Loucy (cell line): ENCODE data around the gene LMAN1L.

ENCODE experiments used
- H2AFZ ChIP-seq: fragments of 200-600 bp; sonication (generic); 2 replicates; pipeline ENCODE4 v1.6.0; 2016; ENCODE audit warnings: antibody characterized with exemption, mild to moderate bottlenecking, low read length, moderate library complexity
- H3F3A ChIP-seq: fragments of 200-600 bp; 2 replicates; pipeline ENCODE4 v1.6.0; 2016; ENCODE audit warnings: antibody characterized with exemption, low read depth, mild to moderate bottlenecking
- H3K27me3 ChIP-seq: fragments of 200-600 bp; sonication (generic); 2 replicates; pipeline ENCODE4 v1.6.1; 2014; ENCODE audit warnings: low read length, mild to moderate bottlenecking; ENCODE audit not compliant: insufficient read depth, poor library complexity, severe bottlenecking
- H3K36me3 ChIP-seq: fragments of 200-600 bp; sonication (generic); 2 replicates; pipeline ENCODE4 v1.6.1; 2016; ENCODE audit warnings: low read length; ENCODE audit not compliant: insufficient read depth
- H3K4me1 ChIP-seq: fragments of 200-600 bp; sonication (generic); 2 replicates; pipeline ENCODE4 v1.5.1; 2014; ENCODE audit warnings: low read length, mild to moderate bottlenecking; ENCODE audit not compliant: insufficient read depth, poor library complexity, severe bottlenecking
- H3K4me2 ChIP-seq: fragments of 200-600 bp; sonication (generic); 2 replicates; pipeline ENCODE4 v1.6.0; 2014; ENCODE audit warnings: antibody characterized with exemption, low read length, low read depth, mild to moderate bottlenecking; ENCODE audit not compliant: poor library complexity, severe bottlenecking
- H3K4me3 ChIP-seq: fragments of 200-600 bp; sonication (generic); 2 replicates; pipeline ENCODE4 v1.5.1; 2014; ENCODE audit warnings: low read length, mild to moderate bottlenecking, mixed read lengths; ENCODE audit not compliant: poor library complexity, severe bottlenecking
- H3K79me2 ChIP-seq: fragments of 200-600 bp; sonication (generic); 2 replicates; pipeline ENCODE4 v1.6.1; 2014; ENCODE audit warnings: low read length; ENCODE audit not compliant: insufficient read depth
- H3K9ac ChIP-seq: fragments of 200-600 bp; sonication (generic); 2 replicates; pipeline ENCODE4 v1.6.0; 2014; ENCODE audit warnings: mild to moderate bottlenecking, low read depth, low read length, moderate library complexity; ENCODE audit not compliant: poor library complexity, severe bottlenecking
- H3K9me2 ChIP-seq: fragments of 200-600 bp; sonication (generic); replicated peaks from 2 replicates; pipeline ENCODE4 v1.6.1; 2016; ENCODE audit warnings: low read depth, low read length, mixed read lengths
- H3K9me3 ChIP-seq: fragments of 200-600 bp; sonication (generic); 2 replicates; pipeline ENCODE4 v1.6.1; 2014; ENCODE audit warnings: mild to moderate bottlenecking, antibody characterized with exemption, low read length, low read depth; ENCODE audit not compliant: insufficient read depth
- H4K20me1 ChIP-seq: fragments of 200-600 bp; sonication (generic); 2 replicates; pipeline ENCODE4 v1.6.0; 2014; ENCODE audit warnings: antibody characterized with exemption, low read length, mild to moderate bottlenecking; ENCODE audit not compliant: insufficient read depth, poor library complexity, severe bottlenecking
- EZH2phosphoT487 ChIP-seq: fragments of 200-600 bp; IDR thresholded peaks from 2 replicates; pipeline ENCODE4 v1.6.1; 2018; ENCODE audit warnings: antibody characterized with exemption, mild to moderate bottlenecking, moderate library complexity, borderline replicate concordance
- TF ChIP-seq, protein P1 (sequence below): fragments of 200-600 bp; sonication (generic); conservative IDR thresholded peaks from 2 replicates; pipeline ENCODE4 v1.5.1; 2014; ENCODE audit warnings: mild to moderate bottlenecking, antibody characterized with exemption, low read length

LMAN1L gene

DNA sequence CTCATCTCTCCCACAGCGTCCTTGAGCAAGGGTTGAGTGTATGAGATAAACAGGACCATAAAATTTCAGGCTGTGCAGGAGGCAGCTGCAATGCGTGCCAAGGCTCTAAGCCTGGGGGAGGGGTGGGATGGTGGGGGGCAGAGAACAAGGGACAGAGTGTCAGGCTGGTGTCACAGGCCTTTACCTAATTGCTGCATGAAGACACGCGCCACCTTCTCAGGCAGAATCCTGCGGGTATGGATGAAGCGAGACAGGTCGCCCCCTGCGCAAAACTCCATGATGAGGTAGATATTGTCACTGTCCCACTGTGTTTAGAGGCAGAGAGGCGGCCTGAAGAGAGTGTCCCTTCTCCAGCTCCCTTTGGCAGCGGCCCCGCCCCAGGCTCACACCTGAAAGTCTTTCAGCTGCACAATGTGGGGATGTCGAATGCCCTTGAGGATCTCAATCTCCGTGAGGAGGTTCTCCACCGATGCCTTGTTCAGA is 29.3 kb downstream of the LMAN1L start:
- Histone ChIP-seq H3K4me1 (peaks cover 40% of the 10 kb centered on the region), H3K9me2 (no peaks in the 10 kb centered on the region), H3K9me3 (no peaks in the 10 kb centered on the region), H3K9ac (peak overlapping the region; percentile 92), H2AFZ (no peak overlapping the region), H3K4me2 (peak overlapping the region; percentile 85), H3K79me2 (peaks cover 21% of the 10 kb centered on the region), H3K27me3 (no peaks in the 10 kb centered on the region), H3F3A (no peaks in the 10 kb centered on the region; the same call in 1 of the 2 replicates), H4K20me1 (peaks cover 3% of the 10 kb centered on the region), H3K4me3 (peak overlapping the region; percentile 94), H3K36me3 (peaks cover 3% of the 10 kb centered on the region; the same call in 1 of the 2 replicates)
- TF ChIP-seq EZH2phosphoT487: no peak
- TF ChIP-seq, protein P1, sequence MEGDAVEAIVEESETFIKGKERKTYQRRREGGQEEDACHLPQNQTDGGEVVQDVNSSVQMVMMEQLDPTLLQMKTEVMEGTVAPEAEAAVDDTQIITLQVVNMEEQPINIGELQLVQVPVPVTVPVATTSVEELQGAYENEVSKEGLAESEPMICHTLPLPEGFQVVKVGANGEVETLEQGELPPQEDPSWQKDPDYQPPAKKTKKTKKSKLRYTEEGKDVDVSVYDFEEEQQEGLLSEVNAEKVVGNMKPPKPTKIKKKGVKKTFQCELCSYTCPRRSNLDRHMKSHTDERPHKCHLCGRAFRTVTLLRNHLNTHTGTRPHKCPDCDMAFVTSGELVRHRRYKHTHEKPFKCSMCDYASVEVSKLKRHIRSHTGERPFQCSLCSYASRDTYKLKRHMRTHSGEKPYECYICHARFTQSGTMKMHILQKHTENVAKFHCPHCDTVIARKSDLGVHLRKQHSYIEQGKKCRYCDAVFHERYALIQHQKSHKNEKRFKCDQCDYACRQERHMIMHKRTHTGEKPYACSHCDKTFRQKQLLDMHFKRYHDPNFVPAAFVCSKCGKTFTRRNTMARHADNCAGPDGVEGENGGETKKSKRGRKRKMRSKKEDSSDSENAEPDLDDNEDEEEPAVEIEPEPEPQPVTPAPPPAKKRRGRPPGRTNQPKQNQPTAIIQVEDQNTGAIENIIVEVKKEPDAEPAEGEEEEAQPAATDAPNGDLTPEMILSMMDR: no peak

DNA sequence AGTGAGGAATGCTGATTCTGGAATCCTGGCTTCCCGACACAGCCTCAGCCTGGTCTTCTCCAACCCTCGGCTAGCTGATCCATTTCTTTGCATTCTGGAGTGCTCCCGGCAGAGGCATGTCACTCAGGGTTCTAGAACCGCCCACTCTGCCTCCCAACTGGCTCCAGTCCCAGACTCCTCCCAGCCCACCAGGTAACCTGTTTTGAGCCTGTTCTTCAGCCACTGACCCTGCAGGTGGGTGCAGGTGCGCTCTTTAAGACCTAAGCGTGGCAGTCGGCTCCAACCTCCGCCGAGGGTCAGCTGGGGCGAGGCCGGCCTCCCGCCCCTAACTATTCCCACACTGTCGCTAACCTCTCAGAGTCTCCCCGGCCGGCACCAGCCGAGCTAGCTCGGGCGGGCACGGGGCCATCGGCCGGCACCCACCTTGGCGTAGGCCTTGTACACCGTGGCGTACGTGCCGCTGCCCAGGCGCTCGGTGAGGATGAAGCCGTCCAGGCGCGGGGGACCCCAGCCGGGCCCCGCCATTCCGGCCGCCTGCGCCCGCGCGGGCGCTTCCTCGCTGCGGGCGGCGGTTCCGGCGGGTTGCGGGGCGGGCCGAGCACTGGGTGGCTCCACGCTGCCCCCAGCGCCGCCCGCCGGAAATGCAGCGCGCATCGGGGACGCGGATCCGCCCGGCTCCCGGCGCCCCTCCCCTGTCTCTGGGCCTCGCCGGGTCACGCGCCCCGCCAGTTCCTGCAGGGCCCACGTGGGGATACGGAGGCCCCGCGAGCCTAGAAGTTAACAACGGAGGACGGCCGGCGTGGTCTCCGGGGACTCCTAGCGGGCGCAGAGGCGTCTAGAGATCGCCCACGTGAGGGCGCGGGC is 30.2 kb downstream of the LMAN1L start, which contains the start of gene ULK3:
Gene ULK3, minus strand, starts transcription at position 576 of the 864 bp plus-strand sequence. Its CDS starts 51 bp downstream, at position 525.
- Histone ChIP-seq H3K27me3 (no peaks in the 10 kb centered on the region), H3F3A (no peaks in the 10 kb centered on the region; the same call in 1 of the 2 replicates), H3K9me3 (no peaks in the 10 kb centered on the region), H3K4me2 (peak within 1 kb of the TSS; percentile 91), H3K9me2 (no peaks in the 10 kb centered on the region), H3K9ac (peak within 1 kb of the TSS; percentile 92), H3K36me3 (peaks cover 11% of the 10 kb centered on the region; the same call in 1 of the 2 replicates), H2AFZ (peak within 1 kb of the TSS; percentile 94), H3K4me1 (peaks cover 40% of the 10 kb centered on the region), H3K79me2 (peaks cover 21% of the 10 kb centered on the region), H3K4me3 (peak within 1 kb of the TSS; percentile 94), H4K20me1 (peaks cover 3% of the 10 kb centered on the region)
- TF ChIP-seq EZH2phosphoT487: no peak
- TF ChIP-seq, protein P1: peak; percentile 56

DNA sequence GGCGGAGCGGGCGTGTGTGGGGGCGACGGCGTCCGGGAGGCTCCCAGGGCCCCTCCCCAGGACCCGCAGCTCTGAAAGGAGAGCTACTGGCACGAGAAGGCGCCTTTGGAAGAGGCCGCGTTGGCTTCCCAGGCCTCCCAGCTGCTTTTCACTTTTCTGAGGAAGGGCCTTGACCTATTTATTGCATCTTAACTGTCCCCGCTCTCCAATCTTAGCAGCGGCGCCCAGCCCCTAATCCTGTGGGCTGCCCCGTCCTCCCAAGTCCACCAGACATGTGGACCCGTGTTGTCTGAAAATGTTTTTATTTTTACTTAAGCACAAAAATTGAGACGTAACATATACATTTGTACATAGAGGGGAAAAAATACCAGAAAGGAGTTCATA is 30.8 kb downstream of the LMAN1L start:
- Histone ChIP-seq H4K20me1 (peaks cover 3% of the 10 kb centered on the region), H3K9ac (peak overlapping the region; percentile 85), H3K79me2 (peaks cover 21% of the 10 kb centered on the region), H2AFZ (peak overlapping the region; percentile 58), H3K4me3 (peak overlapping the region; percentile 94), H3K9me3 (no peaks in the 10 kb centered on the region), H3F3A (no peaks in the 10 kb centered on the region; the same call in 1 of the 2 replicates), H3K9me2 (no peaks in the 10 kb centered on the region), H3K27me3 (no peaks in the 10 kb centered on the region), H3K4me1 (peaks cover 40% of the 10 kb centered on the region), H3K36me3 (peaks cover 17% of the 10 kb centered on the region; the same call in 1 of the 2 replicates), H3K4me2 (peak overlapping the region; percentile 91)
- TF ChIP-seq, protein P1: peak; percentile 39; the same call in 1 of the 2 replicates
- TF ChIP-seq EZH2phosphoT487: no peak
